H1 (cell line): ENCODE measurements around the gene GPR162. TPM values are rescaled to one million over a fixed set of nuclear protein-coding genes. Genes with fewer than 3 reads are reported as not detected.

Source experiments
- CTCF ChIA-PET: fragments of 300-600 bp; sonication (Branson Sonifier 250); formaldehyde crosslinking; loops from one replicate; lab custom pipeline; 2021; ENCODE audit not compliant: partially characterized antibody; lab: Charles Lee
- POLR2A ChIA-PET: fragments of 300-600 bp; sonication (Branson Sonifier 250); formaldehyde crosslinking; loops from one replicate; lab custom pipeline; 2021; ENCODE audit warnings: inconsistent platforms; ENCODE audit not compliant: partially characterized antibody; lab: Charles Lee
- DNase-seq, 2 experiments: peaks; one replicate each; pipeline versions ENCODE4 v3.0.0 to v3.0.0-alpha.2; 2010 to 2022; ENCODE audit warnings: low spot score in 2 of 2, low read depth in 1 of 2, mixed read lengths in 1 of 2
- FAIRE-seq: peaks from 2 replicates; lab custom pipeline; 2011; peaks lifted over from hg19 to GRCh38; lab: Jason Lieb, UNC
- H2AFZ ChIP-seq: 2 replicates; pipeline ENCODE4 v1.8.1; 2012; ENCODE audit warnings: low read length, inconsistent platforms
- H2AK5ac ChIP-seq: 2 replicates; pipeline ENCODE4 v1.6.1; 2013; ENCODE audit warnings: low read depth, low read length
- H2BK120ac ChIP-seq: replicated peaks from 2 replicates; pipeline ENCODE3; 2013; ENCODE audit warnings: low read depth, low read length, inconsistent platforms
- H2BK12ac ChIP-seq: 2 replicates; pipeline ENCODE4 v1.6.1; 2013; ENCODE audit warnings: low read depth, low read length
- H2BK15ac ChIP-seq: 2 replicates; pipeline ENCODE4 v1.6.1; 2013; ENCODE audit warnings: low read length
- H2BK20ac ChIP-seq: 2 replicates; pipeline ENCODE4 v1.6.1; 2013; ENCODE audit warnings: low read length
- H2BK5ac ChIP-seq: 2 replicates; pipeline ENCODE4 v1.6.1; 2013; ENCODE audit warnings: low read depth, low read length
- H3K14ac ChIP-seq: 2 replicates; pipeline ENCODE4 v1.6.1; 2013; ENCODE audit warnings: inconsistent platforms; ENCODE audit not compliant: insufficient read length
- H3K18ac ChIP-seq: 2 replicates; pipeline ENCODE4 v1.6.1; 2013; ENCODE audit warnings: low read length; ENCODE audit errors: extremely low read depth
- H3K23ac ChIP-seq: 2 replicates; pipeline ENCODE4 v1.6.1; 2013; ENCODE audit warnings: inconsistent platforms; ENCODE audit not compliant: insufficient read length
- H3K23me2 ChIP-seq: 2 replicates; pipeline ENCODE4 v1.6.1; 2013; ENCODE audit warnings: low read depth, low read length
- H3K27ac ChIP-seq: 2 replicates; pipeline ENCODE4 v1.6.1; 2011; ENCODE audit warnings: low read depth, low read length, inconsistent platforms
- H3K27me3 ChIP-seq, 4 experiments: replicated peaks in 1 of 4; 1 replicate in 1 of 4; 2 replicates in 3 of 4; pipeline versions ENCODE4 v1.6.1 to v1.8.1; 2011 to 2013; ENCODE audit warnings: low read length in 3 of 4, mild to moderate bottlenecking in 3 of 4, inconsistent platforms in 2 of 4, mixed read lengths in 2 of 4, moderate library complexity in 1 of 4; ENCODE audit not compliant: control insufficient read depth in 3 of 4, insufficient read depth in 3 of 4; ENCODE audit errors: extremely low read depth in 1 of 4
- H3K36me3 ChIP-seq, 4 experiments: 2 replicates each; pipeline versions ENCODE4 v1.6.1 to v1.8.1; 2011 to 2013; ENCODE audit warnings: mild to moderate bottlenecking in 4 of 4, low read length in 3 of 4, moderate library complexity in 2 of 4, control low read depth in 1 of 4, inconsistent platforms in 1 of 4; ENCODE audit not compliant: insufficient read depth in 4 of 4, control insufficient read depth in 2 of 4
- H3K4ac ChIP-seq: replicated peaks from 2 replicates; pipeline ENCODE3; 2013; ENCODE audit warnings: low read length, low read depth, mixed read lengths, inconsistent platforms; ENCODE audit not compliant: insufficient read length
- H3K4me1 ChIP-seq, 4 experiments: replicated peaks in 1 of 4; 1 replicate in 1 of 4; 2 replicates in 3 of 4; pipeline versions ENCODE4 v1.6.1 to v1.8.1; 2011 to 2013; ENCODE audit warnings: low read length in 3 of 4, inconsistent platforms in 2 of 4, mixed read lengths in 1 of 4; ENCODE audit not compliant: insufficient read depth in 4 of 4, control insufficient read depth in 3 of 4
- H3K4me2 ChIP-seq, 2 experiments: 2 replicates each; pipeline versions ENCODE4 v1.6.1 to v1.8.1; 2011 to 2013; ENCODE audit warnings: low read depth in 2 of 2, low read length in 2 of 2, control low read depth in 1 of 2, inconsistent platforms in 1 of 2, mild to moderate bottlenecking in 1 of 2; ENCODE audit not compliant: insufficient read depth in 1 of 2
- H3K4me3 ChIP-seq, 4 experiments: fragments of 200-600, 300-600 bp in 1 of 4; sonication (generic), shearing (Covaris generic), sonication (Bioruptor Twin) in 1 of 4; 2 replicates each; pipeline versions ENCODE4 v1.5.1 to v1.8.1; 2011 to 2016; ENCODE audit warnings: low read length in 4 of 4, low read depth in 3 of 4, control low read depth in 2 of 4, inconsistent platforms in 2 of 4, mild to moderate bottlenecking in 2 of 4, mixed read lengths in 1 of 4, moderate library complexity in 1 of 4; ENCODE audit not compliant: insufficient read depth in 2 of 4; ENCODE audit errors: extremely low read depth in 1 of 4
- H3K56ac ChIP-seq: replicated peaks from 2 replicates; pipeline ENCODE3; 2013; ENCODE audit warnings: low read depth, mild to moderate bottlenecking, mixed read lengths, low read length, inconsistent platforms; ENCODE audit not compliant: insufficient read length
- H3K79me1 ChIP-seq: 2 replicates; pipeline ENCODE4 v1.6.1; 2013; ENCODE audit warnings: low read depth, low read length, control low read depth
- H3K79me2 ChIP-seq, 2 experiments: 2 replicates each; pipeline versions ENCODE4 v1.6.1 to v1.8.1; 2012 to 2013; ENCODE audit warnings: low read length in 2 of 2, mild to moderate bottlenecking in 2 of 2, inconsistent platforms in 1 of 2; ENCODE audit not compliant: insufficient read depth in 2 of 2, control insufficient read depth in 1 of 2
- H3K9ac ChIP-seq, 4 experiments: replicated peaks in 1 of 4; 1 replicate in 1 of 4; 2 replicates in 3 of 4; pipeline versions ENCODE4 v1.6.1 to v1.8.1; 2011 to 2013; ENCODE audit warnings: low read depth in 3 of 4, low read length in 3 of 4, control low read depth in 2 of 4, mild to moderate bottlenecking in 2 of 4, moderate library complexity in 2 of 4, inconsistent platforms in 1 of 4; ENCODE audit errors: extremely low read depth in 1 of 4
- H3K9me3 ChIP-seq, 2 experiments: 2 replicates each; pipeline versions ENCODE4 v1.6.1 to v1.8.1; 2012 to 2013; ENCODE audit warnings: mild to moderate bottlenecking in 2 of 2, moderate library complexity in 2 of 2, control low read depth in 1 of 2, inconsistent platforms in 1 of 2, low read depth in 1 of 2, low read length in 1 of 2, mixed read lengths in 1 of 2; ENCODE audit not compliant: insufficient read depth in 2 of 2
- H4K20me1 ChIP-seq, 2 experiments: replicated peaks in 1 of 2; 2 replicates each; pipeline versions ENCODE3 to v1.8.1; 2011 to 2013; ENCODE audit warnings: inconsistent platforms in 2 of 2, low read length in 2 of 2, mild to moderate bottlenecking in 1 of 2; ENCODE audit not compliant: insufficient read depth in 2 of 2, control insufficient read depth in 1 of 2
- H4K5ac ChIP-seq: 2 replicates; pipeline ENCODE4 v1.6.1; 2013; ENCODE audit warnings: low read length, low read depth, mixed read lengths, inconsistent platforms; ENCODE audit not compliant: insufficient read length
- H4K8ac ChIP-seq: 2 replicates; pipeline ENCODE4 v1.8.0; 2013; ENCODE audit warnings: mild to moderate bottlenecking, moderate library complexity, low read length, inconsistent platforms; ENCODE audit not compliant: insufficient read depth; ENCODE audit errors: extremely low read depth
- H4K91ac ChIP-seq: replicated peaks from 2 replicates; pipeline ENCODE3; 2013; ENCODE audit warnings: low read length, mixed read lengths, inconsistent platforms; ENCODE audit not compliant: insufficient read length
- CTBP2 ChIP-seq: IDR thresholded peaks from 2 replicates; pipeline ENCODE4 v1.7.0; 2011; ENCODE audit warnings: borderline replicate concordance, mild to moderate bottlenecking, moderate library complexity, mixed read lengths, low read length; ENCODE audit not compliant: insufficient read depth, insufficient read length
- CTCF ChIP-seq, 3 experiments: IDR thresholded peaks; 1 replicate in 2 of 3; 2 replicates in 1 of 3; pipeline versions ENCODE4 v1.5.1 to v1.6.1; 2011; ENCODE audit warnings: low read length in 3 of 3, mild to moderate bottlenecking in 3 of 3, inconsistent platforms in 2 of 3, low read depth in 1 of 3, moderate library complexity in 1 of 3; ENCODE audit not compliant: insufficient read depth in 1 of 3; ENCODE audit errors: control extremely low read depth in 1 of 3
- JUN ChIP-seq: IDR thresholded peaks from 2 replicates; pipeline ENCODE4 v1.6.1; 2011; ENCODE audit warnings: low read depth, mild to moderate bottlenecking, improper control_type of control experiment, low read length
- KDM4A ChIP-seq: IDR thresholded peaks from one replicate; pipeline ENCODE4 v1.7.1; 2012; ENCODE audit warnings: low read depth, mild to moderate bottlenecking, moderate library complexity, low read length, inconsistent platforms; ENCODE audit not compliant: severe bottlenecking
- POLR2A ChIP-seq, 2 experiments: IDR thresholded peaks; 1 replicate in 1 of 2; 2 replicates in 1 of 2; pipeline ENCODE4 v1.6.1; 2011; ENCODE audit warnings: low read depth in 2 of 2, low read length in 2 of 2, mild to moderate bottlenecking in 2 of 2; ENCODE audit errors: control extremely low read depth in 1 of 2
- SIN3A ChIP-seq, 2 experiments: IDR thresholded peaks in 1 of 2; conservative IDR thresholded peaks in 1 of 2; 2 replicates each; pipeline ENCODE4 v1.6.1; 2011 to 2012; ENCODE audit warnings: low read length in 2 of 2, improper control_type of control experiment in 1 of 2, low read depth in 1 of 2, mild to moderate bottlenecking in 1 of 2
- whole genome bisulfite sequencing, 2 experiments: shearing (Covaris generic) in 1 of 2; methylation state at CpG; one replicate each; pipeline versions ENCODE4 v1.1.6 to v1.1.7; 2013 to 2015; ENCODE audit warnings: low lambda C conversion rate in 2 of 2, mixed read lengths in 2 of 2, inconsistent platforms in 1 of 2, low coverage in 1 of 2, missing lambda C conversion rate in 1 of 2; ENCODE audit not compliant: insufficient replicate concordance in 2 of 2, insufficient coverage in 1 of 2, insufficient read length in 1 of 2; ENCODE audit errors: extremely low coverage in 1 of 2, missing lambda C conversion rate in 1 of 2; 5-methylcytosine and 5-hydroxymethylcytosine counted together
- polyA plus RNA-seq, 7 experiments: library from polyadenylated mRNA; depleted of rRNA in 3 of 7; stranded (reverse) in 5 of 7; unstranded in 2 of 7; fragments of >200 nt in 5 of 7; fragments of 200-250 nt in 2 of 7; gene quantifications; 1 replicate in 5 of 7; 2 replicates in 1 of 7; 4 replicates in 1 of 7; pipeline versions ENCODE4 v1.2.1 to v1.2.3, GENCODE V29; 2011 to 2013; ENCODE audit warnings: missing spikeins in 2 of 7, mixed read lengths in 2 of 7
- total RNA-seq: library from RNA; stranded (reverse); fragmentation: NEBNext Ultra II Directional; extraction: Animal tissue kit (Norgen Biotek cat#: 25700); gene quantifications from 2 replicates; pipeline ENCODE4 v1.2.1, GENCODE V29; 2021

GPR162 gene
- total and polyA plus RNA-seq, 2 of the 8 experiments (the other 6 are each of a cell fraction or from before 2014, with no cell fraction given): 7.3 to 8.8 TPM

- H2BK20ac ChIP-seq: no peak overlapping the region; the same call in 1 of the 2 replicates
- 0 out of 2 replicates have a peak overlapping the region, but pooled peaks have one; percentile 50 for H2BK5ac ChIP-seq
- H3K9ac ChIP-seq: no peak overlapping the region; a peak in 1 of 7 replicates
- H4K20me1 ChIP-seq: peaks cover 0 to 4% of the 10 kb centered on the region in 2 experiments
- H3K9me3 ChIP-seq: no peaks in the 10 kb centered on the region
- H3K4me2 ChIP-seq: peak overlapping the region; percentile 51 to 79
- peak overlapping the region; percentile 8 to 53 (median 28); a peak in 7 of 8 replicates for H3K4me3 ChIP-seq
- H2BK15ac ChIP-seq: peak overlapping the region; percentile 6; the same call in 1 of the 2 replicates
- no peak overlapping the region for H3K23ac ChIP-seq
- peaks cover 0 to 2% (median under 1%) of the 10 kb centered on the region in 4 experiments; a peak in 2 of 8 replicates for H3K36me3 ChIP-seq
- H3K79me1 ChIP-seq: peaks cover 2% of the 10 kb centered on the region
- peak overlapping the region; percentile 82 for H4K91ac ChIP-seq
- H3K4me1 ChIP-seq: peaks cover 8 to 45% (median 29%) of the 10 kb centered on the region in 4 experiments
- no peak overlapping the region for H2AK5ac ChIP-seq
- peak; percentile 61 to 98 for DNase-seq
- H3K18ac ChIP-seq: peak overlapping the region; percentile 80
- WGBS, 2 experiments: 16% methylated on average over 19 of the region's 19 CpGs; no CpG with 5 or more reads in 1 of the 2 experiments
- no peak overlapping the region for H3K27ac ChIP-seq
- ChIA-PET CTCF (interaction anchor here (0.5 to 23.7 kb wide), 35 partner anchors 9 to 975 kb away, joined by 3 to 532 read pairs (median 5); partner anchors contain the start of genes CD4, CDCA3, COPS7A and GNB3), POLR2A (interaction anchor here (0.6 to 27.1 kb wide), 17 partner anchors 11 to 291 kb away, joined by 3 to 388 read pairs (median 4); partner anchors contain the start of genes CD4, CDCA3, GAPDH and GNB3)
- H4K8ac ChIP-seq: no peak overlapping the region; the same call in 1 of the 2 replicates
- no peak overlapping the region for H2AFZ ChIP-seq
- peaks cover 0 to 7% of the 10 kb centered on the region in 2 experiments; a peak in 1 of 4 replicates for H3K79me2 ChIP-seq
- peak overlapping the region; percentile 1; the same call in 1 of the 2 replicates for H2BK12ac ChIP-seq
- peaks cover 28% of the 10 kb centered on the region for H3K23me2 ChIP-seq
- peak overlapping the region; percentile 27 for H3K4ac ChIP-seq
- no peak overlapping the region for H3K56ac ChIP-seq
- peaks cover 0 to 12% (median 8%) of the 10 kb centered on the region in 4 experiments; a peak in 5 of 7 replicates for H3K27me3 ChIP-seq
- no peak overlapping the region for H4K5ac ChIP-seq
- no peak overlapping the region for H3K14ac ChIP-seq
- no peak overlapping the region for H2BK120ac ChIP-seq
- peak; percentile 68 for FAIRE-seq
- TF ChIP-seq POLR2A (IDR thresholded peaks at IDR 0.05; ENCODE audit: control extremely low read depth in 1 of 2, low read depth in 2 of 2, low read length in 2 of 2) (no peak), JUN (no peak), CTCF (IDR thresholded peaks at IDR 0.05; ENCODE audit: control extremely low read depth in 1 of 3, insufficient read depth in 1 of 3, low read depth in 1 of 3, low read length in 3 of 3) (peak in 2 of 3 experiments; percentile 91 to 95; a peak in 3 of 4 replicates), SIN3A (conservative IDR thresholded peaks at IDR 0.05 in 1 of 2, IDR thresholded peaks at IDR 0.05 in 1 of 2; ENCODE audit: low read depth in 1 of 2, low read length in 2 of 2) (0 out of 4 replicates have a peak, but pooled peaks of 1 of the 2 experiments have one; percentile 61), KDM4A (peak; percentile 31), CTBP2 (peak; percentile 80)
These were observed 3.9 kb downstream of the GPR162 start for GRCh38 chr12:6825398-6826124.
